Endothelial cell of umbilical vein (primary cell): Measurements from ENCODE around the gene PNPLA5. TPM values are rescaled to one million over a fixed set of nuclear protein-coding genes. Genes with fewer than 3 reads are reported as not detected.

ENCODE experiments used
- BruUV-seq: library from RNA; stranded (reverse); fragments of 400-500 nt; replicated peaks from 2 replicates; lab custom pipeline; 2021; lab: Mats Ljungman, UMichigan
- CTCF ChIA-PET: fragments of 300-600, 350-600 bp; sonication (Branson Sonifier 250); formaldehyde crosslinking; loops from one replicate; lab custom pipeline; 2021; ENCODE audit warnings: antibody characterized with exemption, inconsistent platforms; lab: Charles Lee
- POLR2A ChIA-PET: fragments of 300-600, 350-600 bp; sonication (Branson Sonifier 250); formaldehyde crosslinking; loops from one replicate; lab custom pipeline; 2021; ENCODE audit warnings: antibody characterized with exemption, inconsistent platforms; lab: Charles Lee
- DNase-seq: peaks from one replicate; pipeline ENCODE4 v3.0.0-alpha.2; 2011; ENCODE audit warnings: low read depth, low spot score
- FAIRE-seq: peaks from 2 replicates; lab custom pipeline; 2011; peaks lifted over from hg19 to GRCh38; lab: Jason Lieb, UNC
- H2AFZ ChIP-seq: 2 replicates; pipeline ENCODE4 v1.6.0; 2012; ENCODE audit warnings: low read depth, low read length, control low read depth, inconsistent platforms
- H3K27ac ChIP-seq: 2 replicates; pipeline ENCODE4 v1.5.1; 2011; ENCODE audit warnings: low read depth, mild to moderate bottlenecking, control low read depth, low read length, moderate library complexity; ENCODE audit not compliant: insufficient read depth
- H3K27me3 ChIP-seq, 2 experiments: 2 replicates each; pipeline versions ENCODE4 v1.6.0 to v1.6.1; 2011; ENCODE audit warnings: low read length in 2 of 2, mixed read lengths in 1 of 2; ENCODE audit not compliant: control insufficient read depth in 2 of 2, insufficient read depth in 2 of 2
- H3K36me3 ChIP-seq, 2 experiments: 2 replicates in 1 of 2; 3 replicates in 1 of 2; pipeline ENCODE4 v1.5.1; 2011; ENCODE audit warnings: low read length in 2 of 2, mild to moderate bottlenecking in 1 of 2, moderate library complexity in 1 of 2; ENCODE audit not compliant: control insufficient read depth in 2 of 2, insufficient read depth in 2 of 2; ENCODE audit errors: extremely low read depth in 1 of 2
- H3K4me1 ChIP-seq: 3 replicates; pipeline ENCODE4 v1.5.1; 2011; ENCODE audit warnings: mild to moderate bottlenecking, low read length; ENCODE audit not compliant: control insufficient read depth, insufficient read depth; ENCODE audit errors: extremely low read depth
- H3K4me2 ChIP-seq: 2 replicates; pipeline ENCODE4 v1.6.1; 2011; ENCODE audit warnings: low read length, control low read depth, mixed read lengths; ENCODE audit not compliant: insufficient read depth
- H3K4me3 ChIP-seq, 3 experiments: fragments of 200-600 bp in 1 of 3; sonication (generic), shearing (Covaris generic) in 1 of 3; replicated peaks in 1 of 3; 2 replicates each; pipeline ENCODE4 v1.5.1; 2011 to 2016; ENCODE audit warnings: control low read depth in 3 of 3, low read length in 3 of 3, mild to moderate bottlenecking in 2 of 3, inconsistent platforms in 1 of 3, low read depth in 1 of 3, moderate library complexity in 1 of 3; ENCODE audit not compliant: insufficient read depth in 1 of 3
- H3K79me2 ChIP-seq: 2 replicates; pipeline ENCODE4 v1.6.0; 2012; ENCODE audit warnings: low read length, inconsistent platforms; ENCODE audit not compliant: control insufficient read depth, insufficient read depth
- H3K9ac ChIP-seq: replicated peaks from 2 replicates; pipeline ENCODE3; 2011; ENCODE audit warnings: low read length, control low read depth; ENCODE audit not compliant: insufficient read depth; ENCODE audit errors: extremely low read depth
- H3K9me1 ChIP-seq: replicated peaks from 3 replicates; pipeline ENCODE4 v1.6.0; 2011; ENCODE audit warnings: mild to moderate bottlenecking, low read length; ENCODE audit not compliant: control insufficient read depth, insufficient read depth; ENCODE audit errors: extremely low read depth
- H3K9me3 ChIP-seq: replicated peaks from 2 replicates; pipeline ENCODE4 v1.5.1; 2012; ENCODE audit warnings: low read length, inconsistent platforms; ENCODE audit not compliant: control insufficient read depth, insufficient read depth
- H4K20me1 ChIP-seq: replicated peaks from 2 replicates; pipeline ENCODE3; 2011; ENCODE audit warnings: mild to moderate bottlenecking, low read length; ENCODE audit not compliant: control insufficient read depth, insufficient read depth; ENCODE audit errors: extremely low read depth
- CTCF ChIP-seq, 2 donors: IDR thresholded peaks; 1 replicate in 1 of 2; 2 replicates in 1 of 2; pipeline ENCODE4 v1.5.1; 2011; ENCODE audit warnings: low read length in 2 of 2, mild to moderate bottlenecking in 2 of 2, moderate library complexity in 2 of 2, control low read depth in 1 of 2, inconsistent platforms in 1 of 2, low read depth in 1 of 2; ENCODE audit not compliant: insufficient read depth in 1 of 2; ENCODE audit errors: extremely low read depth in 1 of 2
- EZH2 ChIP-seq: IDR thresholded peaks from 2 replicates; pipeline ENCODE4 v1.6.1; 2012; ENCODE audit warnings: borderline replicate concordance, low read depth, mild to moderate bottlenecking, moderate library complexity, low read length, inconsistent platforms; ENCODE audit not compliant: severe bottlenecking
- FOS ChIP-seq: IDR thresholded peaks from 2 replicates; pipeline ENCODE4 v1.6.1; 2011; ENCODE audit warnings: mild to moderate bottlenecking, low read length, moderate library complexity, borderline replicate concordance; ENCODE audit not compliant: insufficient read depth
- GATA2 ChIP-seq: IDR thresholded peaks from 2 replicates; pipeline ENCODE4 v1.7.0; 2011; ENCODE audit warnings: low read depth, mild to moderate bottlenecking, moderate library complexity, mixed read lengths, low read length; ENCODE audit not compliant: insufficient read length, insufficient read depth
- JUN ChIP-seq: IDR thresholded peaks from 2 replicates; pipeline ENCODE4 v1.6.1; 2011; ENCODE audit warnings: borderline replicate concordance, low read depth; ENCODE audit not compliant: insufficient read length, insufficient read depth
- MAX ChIP-seq: IDR thresholded peaks from 2 replicates; pipeline ENCODE4 v1.6.1; 2011; ENCODE audit not compliant: insufficient read depth, insufficient read length
- MYC ChIP-seq: IDR thresholded peaks from one replicate; pipeline ENCODE4 v1.6.1; 2011; ENCODE audit warnings: mild to moderate bottlenecking, low read depth, low read length
- POLR2A ChIP-seq: IDR thresholded peaks from 2 replicates; pipeline ENCODE4 v1.6.1; 2012; ENCODE audit warnings: low read depth, mild to moderate bottlenecking, control low read depth, low read length
- POLR2AphosphoS5 ChIP-seq: IDR thresholded peaks from 2 replicates; pipeline ENCODE4 v1.6.1; 2012; ENCODE audit warnings: low read depth, mild to moderate bottlenecking, control low read depth, low read length, moderate library complexity; ENCODE audit not compliant: insufficient read depth
- dilution Hi-C: fragments of 300-500 bp; cut with MboI; formaldehyde crosslinking; loops from one replicate; pipeline ENCODE4 v1.15.0; 2019; ENCODE audit warnings: low sequenced_read_pairs; ENCODE audit not compliant: extremely low pct_ligation_motif_present
- intact Hi-C: fragments of 100-400 bp; cut with micrococcal nuclease; formaldehyde crosslinking; loops from one replicate; pipeline ENCODE4 v1.10.0; 2022
- polyA plus RNA-seq, 4 experiments: library from polyadenylated mRNA; depleted of rRNA in 3 of 4; stranded (reverse) in 3 of 4; unstranded in 1 of 4; fragments of >200 nt; gene quantifications; 2 replicates each; pipeline versions ENCODE4 v1.2.1 to v1.2.3, GENCODE V29; 2011 to 2012; ENCODE audit warnings: missing spikeins in 1 of 4
- total RNA-seq: library from RNA; stranded (reverse); gene quantifications from 2 replicates; pipeline ENCODE4 v1.2.3, GENCODE V29; 2021

Gene PNPLA5
- total and polyA plus RNA-seq, 2 donors (not counting 3 experiments of a cell fraction or from before 2014, with no cell fraction given) = not detected

- no peaks in the 10 kb centered on the region for H3K4me1 ChIP-seq
- no peaks in the 10 kb centered on the region for H3K9me3 ChIP-seq
- no peaks in the 10 kb centered on the region for H3K36me3 ChIP-seq
- no peaks in the 10 kb centered on the region for H3K9me1 ChIP-seq
- no peak overlapping the region for H3K9ac ChIP-seq
- ChIA-PET CTCF (interaction anchor here (1.1 kb wide), 1 partner anchor 40 kb away, joined by 8 read pairs; no protein-coding TSS in a partner anchor), POLR2A (no interaction called here)
- no peak for DNase-seq
- no peaks in the 10 kb centered on the region for H3K27me3 ChIP-seq
- BruUV-seq = no TSS peak
- FAIRE-seq = no peak
- dilution Hi-C loops = no loop called here
- H3K27ac ChIP-seq = no peak overlapping the region
- H3K79me2 ChIP-seq = no peaks in the 10 kb centered on the region
- H2AFZ ChIP-seq = no peak overlapping the region
- no peak overlapping the region for H3K4me3 ChIP-seq
- intact Hi-C loops = no loop called here
- no peaks in the 10 kb centered on the region for H4K20me1 ChIP-seq
- no peak for TF ChIP-seq POLR2A
- no peak for TF ChIP-seq GATA2
- no peak for TF ChIP-seq EZH2
- TF ChIP-seq JUN = no peak
- no peak for TF ChIP-seq POLR2AphosphoS5
- no peak for TF ChIP-seq MYC
- no peak for TF ChIP-seq MAX
- TF ChIP-seq CTCF (IDR thresholded peaks at IDR 0.05; ENCODE audit: extremely low read depth in 1 of 2, insufficient read depth in 1 of 2, low read depth in 1 of 2, low read length in 2 of 2) = no peak
- TF ChIP-seq FOS = no peak
- no peak overlapping the region for H3K4me2 ChIP-seq
Observed at GRCh38 chr22:43905681-43906080, 13.9 kb upstream of the PNPLA5 start.
